K562 (cell line): ENCODE results near the gene FBXO27. TPM values are rescaled to one million over a fixed set of nuclear protein-coding genes. Genes with fewer than 3 reads are reported as not detected.

Experiments
- ATAC-seq: fragments of 200-7000 bp; cut with Tn5 transposase; 3 replicates; pipeline ENCODE4 v1.9.1; 2020; ENCODE audit warnings: moderate library complexity
- BruUV-seq: library from RNA; stranded (reverse); fragments of 400-500 nt; replicated peaks from 2 replicates; lab custom pipeline; 2021; lab: Mats Ljungman, UMichigan
- CTCF ChIA-PET: fragments of 300-600 bp; formaldehyde crosslinking; extraction: SDS; loops from one replicate; lab custom pipeline; 2021; ENCODE audit warnings: low intra/inter-chr PET ratio; lab: Yijun Ruan, JAX
- POLR2A ChIA-PET: fragments of 300-600, 350-650 bp; sonication (Branson Sonifier 250); formaldehyde crosslinking; extraction: SDS; loops from one replicate; lab custom pipeline; 2021; ENCODE audit warnings: antibody characterized with exemption, inconsistent platforms; lab: Yijun Ruan, JAX
- DNase-seq, 4 experiments: peaks; one replicate each; pipeline versions ENCODE4 v3.0.0 to v3.0.0-alpha.2; 2011 to 2018; ENCODE audit warnings: low spot score in 3 of 4, mixed read lengths in 3 of 4; ENCODE audit errors: extremely low read depth in 1 of 4
- FAIRE-seq: peaks from 2 replicates; lab custom pipeline; 2011; peaks lifted over from hg19 to GRCh38; lab: Jason Lieb, UNC
- H2AFZ ChIP-seq: 2 replicates; pipeline ENCODE4 v1.6.0; 2011; ENCODE audit warnings: low read depth, low read length, control low read depth, inconsistent platforms
- H3K27ac ChIP-seq: fragments of 200-600 bp; 3 replicates; pipeline ENCODE4 v1.8.0; 2011; ENCODE audit warnings: low read depth, mild to moderate bottlenecking, control low read depth, inconsistent platforms, low read length, moderate library complexity, mixed read lengths; ENCODE audit errors: extremely low read depth
- H3K27me3 ChIP-seq, 2 experiments: fragments of 300-600 bp in 1 of 2; 2 replicates in 1 of 2; 3 replicates in 1 of 2; pipeline versions ENCODE4 v1.6.0 to v1.8.0; 2011; ENCODE audit warnings: inconsistent platforms in 2 of 2, low read length in 2 of 2, mild to moderate bottlenecking in 1 of 2, mixed read lengths in 1 of 2, moderate library complexity in 1 of 2; ENCODE audit not compliant: control insufficient read depth in 2 of 2, insufficient read depth in 2 of 2
- H3K36me3 ChIP-seq: fragments of 300-600 bp; 3 replicates; pipeline ENCODE4 v1.8.0; 2011; ENCODE audit warnings: mild to moderate bottlenecking, low read length, inconsistent platforms; ENCODE audit not compliant: control insufficient read depth, insufficient read depth
- H3K4me1 ChIP-seq, 2 experiments: fragments of 200-600 bp in 1 of 2; replicated peaks in 1 of 2; 2 replicates in 1 of 2; 3 replicates in 1 of 2; pipeline versions ENCODE4 v1.5.1 to v1.8.0; 2011; ENCODE audit warnings: inconsistent platforms in 2 of 2, low read length in 2 of 2, mild to moderate bottlenecking in 1 of 2, mixed read lengths in 1 of 2, moderate library complexity in 1 of 2; ENCODE audit not compliant: control insufficient read depth in 2 of 2, insufficient read depth in 2 of 2
- H3K4me2 ChIP-seq: 2 replicates; pipeline ENCODE4 v1.6.1; 2011; ENCODE audit warnings: low read length, control low read depth, inconsistent platforms, mixed read lengths; ENCODE audit not compliant: insufficient read depth
- H3K4me3 ChIP-seq: fragments of 200-600 bp; sonication (generic), shearing (Covaris generic); 2 replicates; pipeline ENCODE4 v1.5.1; 2016; ENCODE audit warnings: control low read depth, inconsistent platforms
- H3K79me2 ChIP-seq: fragments of 200-600 bp; 3 replicates; pipeline ENCODE4 v1.8.0; 2011; ENCODE audit warnings: low read length, inconsistent platforms; ENCODE audit not compliant: control insufficient read depth, insufficient read depth
- H3K9ac ChIP-seq, 2 experiments: 2 replicates each; pipeline versions ENCODE4 v1.6.0 to v1.6.1; 2011; ENCODE audit warnings: low read depth in 2 of 2, low read length in 2 of 2, control low read depth in 1 of 2, inconsistent platforms in 1 of 2, mild to moderate bottlenecking in 1 of 2, mixed read lengths in 1 of 2; ENCODE audit not compliant: insufficient read depth in 1 of 2
- H3K9me1 ChIP-seq: one replicate; pipeline ENCODE4 v1.6.0; 2011; ENCODE audit warnings: inconsistent platforms, mild to moderate bottlenecking, low read length, moderate library complexity; ENCODE audit not compliant: control insufficient read depth, insufficient read depth
- H3K9me3 ChIP-seq: replicated peaks from 2 replicates; pipeline ENCODE4 v1.5.1; 2011; ENCODE audit warnings: low read depth, low read length, inconsistent platforms; ENCODE audit not compliant: control insufficient read depth, insufficient read depth
- H4K20me1 ChIP-seq: replicated peaks from 2 replicates; pipeline ENCODE4 v1.6.1; 2011; ENCODE audit warnings: low read length, inconsistent platforms, mixed read lengths; ENCODE audit not compliant: control insufficient read depth, insufficient read depth
- AFF1 ChIP-seq, 2 experiments: fragments of 450-650 bp; IDR thresholded peaks; 2 replicates each; pipeline ENCODE4 v1.6.1; 2018; ENCODE audit warnings: mild to moderate bottlenecking in 2 of 2, low read depth in 1 of 2; ENCODE audit not compliant: partially characterized antibody in 2 of 2
- BCOR ChIP-seq: fragments of 450-650 bp; IDR thresholded peaks from 2 replicates; pipeline ENCODE4 v1.6.1; 2016
- EGR1 ChIP-seq: fragments of 450-650 bp; conservative IDR thresholded peaks from 2 replicates; pipeline ENCODE4 v1.6.1; 2017; ENCODE audit warnings: mild to moderate bottlenecking
- FOXP1 ChIP-seq: sonication (generic); formaldehyde crosslinking; IDR thresholded peaks from 2 replicates; pipeline ENCODE4 v1.8.0; 2022; ENCODE audit warnings: mild to moderate bottlenecking, missing genetic modification reagents
- NCOA6 ChIP-seq: fragments of 450-650 bp; IDR thresholded peaks from 2 replicates; pipeline ENCODE4 v1.6.1; 2017; ENCODE audit warnings: mild to moderate bottlenecking
- NFRKB ChIP-seq: fragments of 450-650 bp; IDR thresholded peaks from 2 replicates; pipeline ENCODE4 v1.6.1; 2016; ENCODE audit warnings: low read depth
- PRDM10 ChIP-seq: fragments of 450-650 bp; IDR thresholded peaks from 2 replicates; pipeline ENCODE4 v1.6.1; 2018; ENCODE audit not compliant: partially characterized antibody
- PTBP1 ChIP-seq: fragments of 200-400 bp; formaldehyde crosslinking; IDR thresholded peaks from 2 replicates; pipeline ENCODE4 v1.6.1; 2017; ENCODE audit warnings: low read depth, low read length
- SUPT5H ChIP-seq: fragments of 450-650 bp; IDR thresholded peaks from 2 replicates; pipeline ENCODE4 v1.6.1; 2016
- U2AF1 ChIP-seq: fragments of 200-400 bp; formaldehyde crosslinking; optimal IDR thresholded peaks from 2 replicates; pipeline ENCODE3; 2017; ENCODE audit warnings: mild to moderate bottlenecking, low read depth, low read length, moderate library complexity
- ZNF592 ChIP-seq: fragments of 450-650 bp; IDR thresholded peaks from 2 replicates; pipeline ENCODE4 v1.6.1; 2017; ENCODE audit warnings: antibody characterized with exemption, mild to moderate bottlenecking
- WGBS: fragments of 100-300 bp; shearing (Covaris generic); methylation state at CpG from one replicate; pipeline ENCODE4 v1.1.6; 2016; ENCODE audit warnings: low coverage, mixed read lengths; ENCODE audit not compliant: insufficient coverage; ENCODE audit errors: missing lambda C conversion rate; 5-methylcytosine and 5-hydroxymethylcytosine counted together
- in situ Hi-C: fragments of 300-500 bp; cut with MboI; formaldehyde crosslinking; loops from 4 replicates; pipeline ENCODE4 v1.15.0; 2018; ENCODE audit warnings: inconsistent platforms, mixed read lengths
- intact Hi-C: fragments of 100-400 bp; cut with micrococcal nuclease; formaldehyde crosslinking; loops from 2 replicates; pipeline ENCODE4 v1.14.2; 2022
- polyA plus RNA-seq, 8 experiments: library from polyadenylated mRNA; depleted of rRNA in 4 of 8; stranded (reverse) in 5 of 8; unstranded in 3 of 8; fragments of >200 nt; fragmentation: Nextera tagmentation in 2 of 8; fragmentation: Illumina TruSeq in 1 of 8; extraction: Ambion mirVana in 2 of 8; extraction: Trizol in 1 of 8; gene quantifications; 2 replicates each; pipeline versions ENCODE4 v1.2.1 to v1.2.3, GENCODE V29; 2011 to 2014; ENCODE audit warnings: inconsistent platforms in 1 of 8, missing spikeins in 1 of 8
- total RNA-seq, 7 experiments: library from RNA; depleted of rRNA in 6 of 7; stranded (reverse); fragments of >200 nt in 6 of 7; fragmentation: Illumina TruSeq in 2 of 7; extraction: Trizol in 2 of 7; gene quantifications; 2 replicates each; pipeline versions ENCODE4 v1.2.1 to v1.2.3, GENCODE V29; 2011 to 2021; ENCODE audit warnings: low replicate concordance in 1 of 7

FBXO27 gene
- total and polyA plus RNA-seq, 9 of the 15 experiments (the other 6 are each of a cell fraction or from before 2014, with no cell fraction given): 1.8 to 11.0 (median 6.3) TPM

GRCh38 chr19:38975861-38976271 is 56.5 kb downstream of the FBXO27 start:
- in situ Hi-C loops (no loop called here), intact Hi-C loops (loop anchor here (5.0 kb wide), 1 partner anchor 56 kb away; the partner anchor contains the start of gene FBXO27)
- CTCF ChIA-PET: no interaction called here
- peak overlapping the region; percentile 83 for H3K4me3 ChIP-seq
- no peaks in the 10 kb centered on the region for H4K20me1 ChIP-seq
- H3K9me3 ChIP-seq: peaks cover 6% of the 10 kb centered on the region; the same call in 1 of the 2 replicates
- H3K79me2 ChIP-seq: peaks cover 23% of the 10 kb centered on the region
- FAIRE-seq (no peak), DNase-seq (peak in 2 of 4 experiments; percentile 58 to 89), ATAC-seq (peak; percentile 40; the same call in 1 of the 3 replicates)
- no peaks in the 10 kb centered on the region for H3K9me1 ChIP-seq
- peak overlapping the region; percentile 72 for H3K4me2 ChIP-seq
- no peaks in the 10 kb centered on the region; a peak in 1 of 5 replicates for H3K27me3 ChIP-seq
- no TSS peak for BruUV-seq
- H3K9ac ChIP-seq: peak overlapping the region; percentile 67 to 89
- H3K36me3 ChIP-seq: 0 out of 3 replicates have a peak, but pooled peaks cover 3% of the 10 kb centered on the region
- peak overlapping the region; percentile 75 for H3K27ac ChIP-seq
- H2AFZ ChIP-seq: peak overlapping the region; percentile 88
- 3% methylated on average over 8 of the region's 22 CpGs for WGBS
- H3K4me1 ChIP-seq: peaks cover 13 to 22% of the 10 kb centered on the region in 2 experiments; a peak in 4 of 5 replicates
- POLR2A ChIA-PET: interaction anchor here (0.6 to 0.9 kb wide), 5 partner anchors 10 to 349 kb away, joined by 3 to 5 read pairs (median 3); no protein-coding TSS in a partner anchor
- TF ChIP-seq NCOA6: no peak
- no peak for TF ChIP-seq PTBP1
- TF ChIP-seq PRDM10: peak; percentile 39
- TF ChIP-seq EGR1: peak; percentile 70
- no peak for TF ChIP-seq U2AF1
- no peak for TF ChIP-seq ZNF592
- TF ChIP-seq BCOR: peak; percentile 36; the same call in 1 of the 2 replicates
- TF ChIP-seq NFRKB: peak; percentile 51; the same call in 1 of the 2 replicates
- TF ChIP-seq AFF1 (IDR thresholded peaks at IDR 0.05; ENCODE audit: low read depth in 1 of 2, partially characterized antibody in 2 of 2): peak in 1 of 2 experiments; percentile 26
- TF ChIP-seq FOXP1 (CRISPR knock-in tag): no peak
- 0 out of 2 replicates have a peak, but pooled peaks have one; percentile 19 for TF ChIP-seq SUPT5H
